ENCODE results near the gene HNF1B. TPM values are rescaled to one million over a fixed set of nuclear protein-coding genes. Genes with fewer than 3 reads are reported as not detected.

Gene HNF1B
- total RNA-seq, 1 donor from 2014 or later, result 10.5 TPM

GRCh38 chr17:37698911-37699255 is 46.0 kb downstream of the HNF1B start:
- no peak overlapping the region for H3K27ac Mint-ChIP-seq (ENCODE audit: unreplicated experiment)
- H3K9me3 Mint-ChIP-seq (ENCODE audit: low read depth), result peaks cover 5% of the 10 kb centered on the region
- TF ChIP-seq CTCF (IDR thresholded peaks at IDR 0.05), result no peak
- H3K4me1 Mint-ChIP-seq (ENCODE audit: low read depth), result peaks cover 30% of the 10 kb centered on the region
- H3K4me3 Mint-ChIP-seq (ENCODE audit: unreplicated experiment), result no peak overlapping the region
- no peak for DNase-seq (ENCODE audit: low spot score)
- H3K27me3 Mint-ChIP-seq (ENCODE audit: low read depth), result no peaks in the 10 kb centered on the region
- H3K36me3 Mint-ChIP-seq (ENCODE audit: low read depth), result peaks cover 7% of the 10 kb centered on the region

GRCh38 chr17:37698132-37698910 is 46.5 kb downstream of the HNF1B start:
- TF ChIP-seq CTCF (IDR thresholded peaks at IDR 0.05), result no peak
- no peak overlapping the region for H3K27ac Mint-ChIP-seq (ENCODE audit: unreplicated experiment)
- H3K27me3 Mint-ChIP-seq (ENCODE audit: low read depth), result no peaks in the 10 kb centered on the region
- H3K4me3 Mint-ChIP-seq (ENCODE audit: unreplicated experiment), result no peak overlapping the region
- peaks cover 5% of the 10 kb centered on the region for H3K9me3 Mint-ChIP-seq (ENCODE audit: low read depth)
- no peak for DNase-seq (ENCODE audit: low spot score)
- peaks cover 7% of the 10 kb centered on the region for H3K36me3 Mint-ChIP-seq (ENCODE audit: low read depth)
- peaks cover 26% of the 10 kb centered on the region for H3K4me1 Mint-ChIP-seq (ENCODE audit: low read depth)

- Mint-ChIP-seq H3K27ac (ENCODE audit: unreplicated experiment) (no peak overlapping the region), H3K4me3 (ENCODE audit: unreplicated experiment) (no peak overlapping the region), H3K27me3 (ENCODE audit: low read depth) (no peaks in the 10 kb centered on the region), H3K36me3 (ENCODE audit: low read depth) (peaks cover 7% of the 10 kb centered on the region), H3K4me1 (ENCODE audit: low read depth) (peaks cover 17% of the 10 kb centered on the region), H3K9me3 (ENCODE audit: low read depth) (peaks cover 5% of the 10 kb centered on the region)
- no peak for TF ChIP-seq CTCF (IDR thresholded peaks at IDR 0.05)
- no peak for DNase-seq (ENCODE audit: low spot score)
Observed at GRCh38 chr17:37697381-37697780, 47.5 kb downstream of the HNF1B start.

- peaks cover 7% of the 10 kb centered on the region for H3K36me3 Mint-ChIP-seq (ENCODE audit: low read depth)
- no peak overlapping the region for H3K27ac Mint-ChIP-seq (ENCODE audit: unreplicated experiment)
- H3K4me3 Mint-ChIP-seq (ENCODE audit: unreplicated experiment), result no peak overlapping the region
- H3K4me1 Mint-ChIP-seq (ENCODE audit: low read depth), result peaks cover 11% of the 10 kb centered on the region
- no peaks in the 10 kb centered on the region for H3K27me3 Mint-ChIP-seq (ENCODE audit: low read depth)
- no peak for TF ChIP-seq CTCF (IDR thresholded peaks at IDR 0.05)
- peaks cover 5% of the 10 kb centered on the region for H3K9me3 Mint-ChIP-seq (ENCODE audit: low read depth)
- no peak for DNase-seq (ENCODE audit: low spot score)
Observed at GRCh38 chr17:37696366-37696765, 48.5 kb downstream of the HNF1B start.

- peaks cover 11% of the 10 kb centered on the region for H3K4me1 Mint-ChIP-seq (ENCODE audit: low read depth)
- H3K4me3 Mint-ChIP-seq (ENCODE audit: unreplicated experiment), result no peak overlapping the region
- peaks cover 7% of the 10 kb centered on the region for H3K36me3 Mint-ChIP-seq (ENCODE audit: low read depth)
- no peak for DNase-seq (ENCODE audit: low spot score)
- H3K27me3 Mint-ChIP-seq (ENCODE audit: low read depth), result no peaks in the 10 kb centered on the region
- H3K27ac Mint-ChIP-seq (ENCODE audit: unreplicated experiment), result no peak overlapping the region
- TF ChIP-seq CTCF (IDR thresholded peaks at IDR 0.05), result no peak
- peaks cover 5% of the 10 kb centered on the region for H3K9me3 Mint-ChIP-seq (ENCODE audit: low read depth)
Observed at GRCh38 chr17:37695726-37696125, 49.1 kb downstream of the HNF1B start.
